H1 (cell line): ENCODE data around the gene COL19A1. TPM values are rescaled to one million over a fixed set of nuclear protein-coding genes. Genes with fewer than 3 reads are reported as not detected.

ENCODE experiments used
- CTCF ChIA-PET: fragments of 300-600 bp; sonication (Branson Sonifier 250); formaldehyde crosslinking; loops from one replicate; lab custom pipeline; 2021; ENCODE audit not compliant: partially characterized antibody; lab: Charles Lee
- POLR2A ChIA-PET: fragments of 300-600 bp; sonication (Branson Sonifier 250); formaldehyde crosslinking; loops from one replicate; lab custom pipeline; 2021; ENCODE audit warnings: inconsistent platforms; ENCODE audit not compliant: partially characterized antibody; lab: Charles Lee
- DNase-seq, 2 experiments: peaks; one replicate each; pipeline versions ENCODE4 v3.0.0 to v3.0.0-alpha.2; 2010 to 2022; ENCODE audit warnings: low spot score in 2 of 2, low read depth in 1 of 2, mixed read lengths in 1 of 2
- FAIRE-seq: peaks from 2 replicates; lab custom pipeline; 2011; peaks lifted over from hg19 to GRCh38; lab: Jason Lieb, UNC
- H2AFZ ChIP-seq: 2 replicates; pipeline ENCODE4 v1.8.1; 2012; ENCODE audit warnings: low read length, inconsistent platforms
- H2AK5ac ChIP-seq: 2 replicates; pipeline ENCODE4 v1.6.1; 2013; ENCODE audit warnings: low read depth, low read length
- H2BK120ac ChIP-seq: replicated peaks from 2 replicates; pipeline ENCODE3; 2013; ENCODE audit warnings: low read depth, low read length, inconsistent platforms
- H2BK12ac ChIP-seq: 2 replicates; pipeline ENCODE4 v1.6.1; 2013; ENCODE audit warnings: low read depth, low read length
- H2BK15ac ChIP-seq: 2 replicates; pipeline ENCODE4 v1.6.1; 2013; ENCODE audit warnings: low read length
- H2BK20ac ChIP-seq: 2 replicates; pipeline ENCODE4 v1.6.1; 2013; ENCODE audit warnings: low read length
- H2BK5ac ChIP-seq: 2 replicates; pipeline ENCODE4 v1.6.1; 2013; ENCODE audit warnings: low read depth, low read length
- H3K14ac ChIP-seq: 2 replicates; pipeline ENCODE4 v1.6.1; 2013; ENCODE audit warnings: inconsistent platforms; ENCODE audit not compliant: insufficient read length
- H3K18ac ChIP-seq: 2 replicates; pipeline ENCODE4 v1.6.1; 2013; ENCODE audit warnings: low read length; ENCODE audit errors: extremely low read depth
- H3K23ac ChIP-seq: 2 replicates; pipeline ENCODE4 v1.6.1; 2013; ENCODE audit warnings: inconsistent platforms; ENCODE audit not compliant: insufficient read length
- H3K23me2 ChIP-seq: 2 replicates; pipeline ENCODE4 v1.6.1; 2013; ENCODE audit warnings: low read depth, low read length
- H3K27ac ChIP-seq: 2 replicates; pipeline ENCODE4 v1.6.1; 2011; ENCODE audit warnings: low read depth, low read length, inconsistent platforms
- H3K27me3 ChIP-seq, 4 experiments: replicated peaks in 1 of 4; 1 replicate in 1 of 4; 2 replicates in 3 of 4; pipeline versions ENCODE4 v1.6.1 to v1.8.1; 2011 to 2013; ENCODE audit warnings: low read length in 3 of 4, mild to moderate bottlenecking in 3 of 4, inconsistent platforms in 2 of 4, mixed read lengths in 2 of 4, moderate library complexity in 1 of 4; ENCODE audit not compliant: control insufficient read depth in 3 of 4, insufficient read depth in 3 of 4; ENCODE audit errors: extremely low read depth in 1 of 4
- H3K36me3 ChIP-seq, 4 experiments: 2 replicates each; pipeline versions ENCODE4 v1.6.1 to v1.8.1; 2011 to 2013; ENCODE audit warnings: mild to moderate bottlenecking in 4 of 4, low read length in 3 of 4, moderate library complexity in 2 of 4, control low read depth in 1 of 4, inconsistent platforms in 1 of 4; ENCODE audit not compliant: insufficient read depth in 4 of 4, control insufficient read depth in 2 of 4
- H3K4ac ChIP-seq: replicated peaks from 2 replicates; pipeline ENCODE3; 2013; ENCODE audit warnings: low read length, low read depth, mixed read lengths, inconsistent platforms; ENCODE audit not compliant: insufficient read length
- H3K4me1 ChIP-seq, 4 experiments: replicated peaks in 1 of 4; 1 replicate in 1 of 4; 2 replicates in 3 of 4; pipeline versions ENCODE4 v1.6.1 to v1.8.1; 2011 to 2013; ENCODE audit warnings: low read length in 3 of 4, inconsistent platforms in 2 of 4, mixed read lengths in 1 of 4; ENCODE audit not compliant: insufficient read depth in 4 of 4, control insufficient read depth in 3 of 4
- H3K4me2 ChIP-seq, 2 experiments: 2 replicates each; pipeline versions ENCODE4 v1.6.1 to v1.8.1; 2011 to 2013; ENCODE audit warnings: low read depth in 2 of 2, low read length in 2 of 2, control low read depth in 1 of 2, inconsistent platforms in 1 of 2, mild to moderate bottlenecking in 1 of 2; ENCODE audit not compliant: insufficient read depth in 1 of 2
- H3K4me3 ChIP-seq, 4 experiments: fragments of 200-600, 300-600 bp in 1 of 4; sonication (generic), shearing (Covaris generic), sonication (Bioruptor Twin) in 1 of 4; 2 replicates each; pipeline versions ENCODE4 v1.5.1 to v1.8.1; 2011 to 2016; ENCODE audit warnings: low read length in 4 of 4, low read depth in 3 of 4, control low read depth in 2 of 4, inconsistent platforms in 2 of 4, mild to moderate bottlenecking in 2 of 4, mixed read lengths in 1 of 4, moderate library complexity in 1 of 4; ENCODE audit not compliant: insufficient read depth in 2 of 4; ENCODE audit errors: extremely low read depth in 1 of 4
- H3K56ac ChIP-seq: replicated peaks from 2 replicates; pipeline ENCODE3; 2013; ENCODE audit warnings: low read depth, mild to moderate bottlenecking, mixed read lengths, low read length, inconsistent platforms; ENCODE audit not compliant: insufficient read length
- H3K79me1 ChIP-seq: 2 replicates; pipeline ENCODE4 v1.6.1; 2013; ENCODE audit warnings: low read depth, low read length, control low read depth
- H3K79me2 ChIP-seq, 2 experiments: 2 replicates each; pipeline versions ENCODE4 v1.6.1 to v1.8.1; 2012 to 2013; ENCODE audit warnings: low read length in 2 of 2, mild to moderate bottlenecking in 2 of 2, inconsistent platforms in 1 of 2; ENCODE audit not compliant: insufficient read depth in 2 of 2, control insufficient read depth in 1 of 2
- H3K9ac ChIP-seq, 4 experiments: replicated peaks in 1 of 4; 1 replicate in 1 of 4; 2 replicates in 3 of 4; pipeline versions ENCODE4 v1.6.1 to v1.8.1; 2011 to 2013; ENCODE audit warnings: low read depth in 3 of 4, low read length in 3 of 4, control low read depth in 2 of 4, mild to moderate bottlenecking in 2 of 4, moderate library complexity in 2 of 4, inconsistent platforms in 1 of 4; ENCODE audit errors: extremely low read depth in 1 of 4
- H3K9me3 ChIP-seq, 2 experiments: 2 replicates each; pipeline versions ENCODE4 v1.6.1 to v1.8.1; 2012 to 2013; ENCODE audit warnings: mild to moderate bottlenecking in 2 of 2, moderate library complexity in 2 of 2, control low read depth in 1 of 2, inconsistent platforms in 1 of 2, low read depth in 1 of 2, low read length in 1 of 2, mixed read lengths in 1 of 2; ENCODE audit not compliant: insufficient read depth in 2 of 2
- H4K20me1 ChIP-seq, 2 experiments: replicated peaks in 1 of 2; 2 replicates each; pipeline versions ENCODE3 to v1.8.1; 2011 to 2013; ENCODE audit warnings: inconsistent platforms in 2 of 2, low read length in 2 of 2, mild to moderate bottlenecking in 1 of 2; ENCODE audit not compliant: insufficient read depth in 2 of 2, control insufficient read depth in 1 of 2
- H4K5ac ChIP-seq: 2 replicates; pipeline ENCODE4 v1.6.1; 2013; ENCODE audit warnings: low read length, low read depth, mixed read lengths, inconsistent platforms; ENCODE audit not compliant: insufficient read length
- H4K8ac ChIP-seq: 2 replicates; pipeline ENCODE4 v1.8.0; 2013; ENCODE audit warnings: mild to moderate bottlenecking, moderate library complexity, low read length, inconsistent platforms; ENCODE audit not compliant: insufficient read depth; ENCODE audit errors: extremely low read depth
- H4K91ac ChIP-seq: replicated peaks from 2 replicates; pipeline ENCODE3; 2013; ENCODE audit warnings: low read length, mixed read lengths, inconsistent platforms; ENCODE audit not compliant: insufficient read length
- ATF3 ChIP-seq: IDR thresholded peaks from 2 replicates; pipeline ENCODE4 v1.6.1; 2011; ENCODE audit warnings: low read depth, mild to moderate bottlenecking, low read length; ENCODE audit not compliant: insufficient read depth
- CHD1 ChIP-seq: IDR thresholded peaks from 2 replicates; pipeline ENCODE4 v1.6.1; 2012; ENCODE audit warnings: low read depth, low read length, improper control_type of control experiment
- EGR1 ChIP-seq: IDR thresholded peaks from 2 replicates; pipeline ENCODE4 v1.6.1; 2011; ENCODE audit warnings: low read depth, low read length, borderline replicate concordance
- EP300 ChIP-seq, 2 experiments: IDR thresholded peaks; 1 replicate in 1 of 2; 2 replicates in 1 of 2; pipeline ENCODE4 v1.6.1; 2011 to 2012; ENCODE audit warnings: low read depth in 2 of 2, low read length in 2 of 2, mild to moderate bottlenecking in 2 of 2, borderline replicate concordance in 1 of 2, inconsistent platforms in 1 of 2, moderate library complexity in 1 of 2
- KDM1A ChIP-seq: fragments of 200-600, 300-600 bp; sonication (generic); IDR thresholded peaks from 2 replicates; pipeline ENCODE4 v1.7.1; 2016; ENCODE audit warnings: mild to moderate bottlenecking, low read length, borderline replicate concordance
- RAD21 ChIP-seq, 2 experiments: IDR thresholded peaks in 1 of 2; conservative IDR thresholded peaks in 1 of 2; 2 replicates each; pipeline ENCODE4 v1.6.1; 2011; ENCODE audit warnings: low read depth in 2 of 2, low read length in 2 of 2, improper control_type of control experiment in 1 of 2, inconsistent platforms in 1 of 2, mild to moderate bottlenecking in 1 of 2, moderate library complexity in 1 of 2
- RNF2 ChIP-seq: fragments of 200-900, 300-1000 bp; sonication (generic); IDR thresholded peaks from 2 replicates; pipeline ENCODE4 v1.7.1; 2016; ENCODE audit warnings: borderline replicate concordance, low read depth, mild to moderate bottlenecking, antibody characterized with exemption, low read length; ENCODE audit not compliant: poor library complexity, severe bottlenecking; ENCODE audit errors: missing control alignments
- TAF1 ChIP-seq: IDR thresholded peaks from 2 replicates; pipeline ENCODE4 v1.6.1; 2011; ENCODE audit warnings: mild to moderate bottlenecking, low read depth, low read length
- TBP ChIP-seq: IDR thresholded peaks from 2 replicates; pipeline ENCODE4 v1.6.1; 2011; ENCODE audit warnings: low read depth, low read length, improper control_type of control experiment
- WGBS, 2 experiments: shearing (Covaris generic) in 1 of 2; methylation state at CpG; one replicate each; pipeline versions ENCODE4 v1.1.6 to v1.1.7; 2013 to 2015; ENCODE audit warnings: low lambda C conversion rate in 2 of 2, mixed read lengths in 2 of 2, inconsistent platforms in 1 of 2, low coverage in 1 of 2, missing lambda C conversion rate in 1 of 2; ENCODE audit not compliant: insufficient replicate concordance in 2 of 2, insufficient coverage in 1 of 2, insufficient read length in 1 of 2; ENCODE audit errors: extremely low coverage in 1 of 2, missing lambda C conversion rate in 1 of 2; 5-methylcytosine and 5-hydroxymethylcytosine counted together
- polyA plus RNA-seq, 7 experiments: library from polyadenylated mRNA; depleted of rRNA in 3 of 7; stranded (reverse) in 5 of 7; unstranded in 2 of 7; fragments of >200 nt in 5 of 7; fragments of 200-250 nt in 2 of 7; gene quantifications; 1 replicate in 5 of 7; 2 replicates in 1 of 7; 4 replicates in 1 of 7; pipeline versions ENCODE4 v1.2.1 to v1.2.3, GENCODE V29; 2011 to 2013; ENCODE audit warnings: missing spikeins in 2 of 7, mixed read lengths in 2 of 7
- total RNA-seq: library from RNA; stranded (reverse); fragmentation: NEBNext Ultra II Directional; extraction: Animal tissue kit (Norgen Biotek cat#: 25700); gene quantifications from 2 replicates; pipeline ENCODE4 v1.2.1, GENCODE V29; 2021
- TF ChIP-seq, protein P1 (sequence below): IDR thresholded peaks from 2 replicates; pipeline ENCODE4 v1.6.1; 2011; ENCODE audit warnings: low read length, improper control_type of control experiment

The COL19A1 gene
- total and polyA plus RNA-seq, 2 of the 8 experiments (the other 6 are each of a cell fraction or from before 2014, with no cell fraction given), result not detected

GRCh38 chr6:70176842-70177550 is 310.6 kb downstream of the COL19A1 start:
- CTCF ChIA-PET, result interaction anchor here (1.3 kb wide), 1 partner anchor 11 kb away, joined by 3 read pairs; no protein-coding TSS in a partner anchor
- no peak overlapping the region for H4K91ac ChIP-seq
- POLR2A ChIA-PET, result interaction anchor here (1.1 kb wide), 1 partner anchor 329 kb away, joined by 3 read pairs; no protein-coding TSS in a partner anchor
- H3K27ac ChIP-seq, result no peak overlapping the region
- no peak overlapping the region for H3K14ac ChIP-seq
- H3K4me3 ChIP-seq, result no peak overlapping the region
- DNase-seq (no peak), FAIRE-seq (no peak)
- no peaks in the 10 kb centered on the region for H3K36me3 ChIP-seq
- no peak overlapping the region for H3K4me2 ChIP-seq
- H3K79me2 ChIP-seq, result no peaks in the 10 kb centered on the region
- H3K9me3 ChIP-seq, result no peaks in the 10 kb centered on the region; a peak in 1 of 4 replicates
- H2BK12ac ChIP-seq, result no peak overlapping the region
- no peak overlapping the region for H2BK5ac ChIP-seq
- no peak overlapping the region for H2BK20ac ChIP-seq
- H2AK5ac ChIP-seq, result no peak overlapping the region
- H4K5ac ChIP-seq, result no peak overlapping the region
- no peak overlapping the region for H3K9ac ChIP-seq
- H3K23me2 ChIP-seq, result peaks cover 2% of the 10 kb centered on the region; the same call in 1 of the 2 replicates
- H4K8ac ChIP-seq, result no peak overlapping the region
- H3K23ac ChIP-seq, result no peak overlapping the region
- no peak overlapping the region for H2AFZ ChIP-seq
- no peak overlapping the region for H3K56ac ChIP-seq
- no peaks in the 10 kb centered on the region for H3K79me1 ChIP-seq
- H3K4me1 ChIP-seq, result no peaks in the 10 kb centered on the region
- H3K18ac ChIP-seq, result no peak overlapping the region
- no peak overlapping the region for H2BK15ac ChIP-seq
- WGBS, 2 experiments, result 82% methylated on average over 3 of the region's 3 CpGs; no CpG with 5 or more reads in 1 of the 2 experiments
- no peaks in the 10 kb centered on the region for H3K27me3 ChIP-seq
- H2BK120ac ChIP-seq, result no peak overlapping the region
- no peak overlapping the region for H3K4ac ChIP-seq
- H4K20me1 ChIP-seq, result no peaks in the 10 kb centered on the region
- TF ChIP-seq CHD1 (no peak), RNF2 (no peak), EGR1 (no peak), RAD21 (IDR thresholded peaks at IDR 0.05 in 1 of 2, conservative IDR thresholded peaks at IDR 0.05 in 1 of 2; ENCODE audit: low read depth in 2 of 2, low read length in 2 of 2) (no peak), EP300 (IDR thresholded peaks at IDR 0.05; ENCODE audit: borderline replicate concordance in 1 of 2, low read depth in 2 of 2, low read length in 2 of 2) (no peak), ATF3 (no peak), KDM1A (no peak), TAF1 (no peak), TBP (no peak)
- TF ChIP-seq, protein P1, sequence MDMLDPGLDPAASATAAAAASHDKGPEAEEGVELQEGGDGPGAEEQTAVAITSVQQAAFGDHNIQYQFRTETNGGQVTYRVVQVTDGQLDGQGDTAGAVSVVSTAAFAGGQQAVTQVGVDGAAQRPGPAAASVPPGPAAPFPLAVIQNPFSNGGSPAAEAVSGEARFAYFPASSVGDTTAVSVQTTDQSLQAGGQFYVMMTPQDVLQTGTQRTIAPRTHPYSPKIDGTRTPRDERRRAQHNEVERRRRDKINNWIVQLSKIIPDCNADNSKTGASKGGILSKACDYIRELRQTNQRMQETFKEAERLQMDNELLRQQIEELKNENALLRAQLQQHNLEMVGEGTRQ, result no peak
